Gastroesophageal sphincter (tissue), 3 donors: ENCODE data around the gene CARS1.

Experiments used
- EP300 ChIP-seq: sonication (generic); formaldehyde crosslinking; IDR thresholded peaks from one replicate; pipeline ENCODE4 v1.6.1; 2017; ENCODE audit warnings: antibody characterized with exemption, mild to moderate bottlenecking
- POLR2A ChIP-seq, 2 donors: fragments of 450-650 bp; IDR thresholded peaks; one replicate each; pipeline ENCODE4 v1.6.1; 2017; ENCODE audit warnings: antibody characterized with exemption in 2 of 2, mild to moderate bottlenecking in 2 of 2, moderate library complexity in 1 of 2
- POLR2AphosphoS5 ChIP-seq: sonication (generic); formaldehyde crosslinking; IDR thresholded peaks from one replicate; pipeline ENCODE4 v1.6.1; 2017; ENCODE audit warnings: antibody characterized with exemption
- TF ChIP-seq, protein P1 (sequence below), 4 experiments: fragments of 200-600 bp in 2 of 4; fragments of 450-650 bp in 2 of 4; sonication (generic) in 1 of 4; IDR thresholded peaks; one replicate each; pipeline ENCODE4 v1.5.1; 2017 to 2019; ENCODE audit warnings: antibody characterized with exemption in 4 of 4, mild to moderate bottlenecking in 2 of 4, moderate library complexity in 2 of 4

DNA sequence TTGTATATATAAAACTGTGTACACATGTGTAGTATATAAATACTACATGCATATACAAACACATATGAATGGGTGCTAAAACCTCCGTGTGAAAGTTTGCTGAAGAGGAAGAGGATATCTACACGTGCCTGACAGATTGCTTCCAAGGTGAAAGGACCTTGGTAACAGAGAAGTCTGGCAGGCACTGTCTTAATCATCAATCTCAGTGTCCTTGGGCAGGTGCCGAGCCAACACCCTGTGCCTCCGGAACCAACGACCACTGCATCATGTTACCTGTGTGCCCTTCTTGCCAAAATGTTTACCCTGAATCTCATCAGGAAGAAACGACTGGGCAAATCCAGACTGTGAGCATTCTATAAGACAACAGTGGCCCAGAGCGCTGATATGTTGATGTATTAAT lies 80.1 kb downstream of the CARS1 start:
- TF ChIP-seq POLR2A (IDR thresholded peaks at IDR 0.05): no peak
- TF ChIP-seq, protein P1, sequence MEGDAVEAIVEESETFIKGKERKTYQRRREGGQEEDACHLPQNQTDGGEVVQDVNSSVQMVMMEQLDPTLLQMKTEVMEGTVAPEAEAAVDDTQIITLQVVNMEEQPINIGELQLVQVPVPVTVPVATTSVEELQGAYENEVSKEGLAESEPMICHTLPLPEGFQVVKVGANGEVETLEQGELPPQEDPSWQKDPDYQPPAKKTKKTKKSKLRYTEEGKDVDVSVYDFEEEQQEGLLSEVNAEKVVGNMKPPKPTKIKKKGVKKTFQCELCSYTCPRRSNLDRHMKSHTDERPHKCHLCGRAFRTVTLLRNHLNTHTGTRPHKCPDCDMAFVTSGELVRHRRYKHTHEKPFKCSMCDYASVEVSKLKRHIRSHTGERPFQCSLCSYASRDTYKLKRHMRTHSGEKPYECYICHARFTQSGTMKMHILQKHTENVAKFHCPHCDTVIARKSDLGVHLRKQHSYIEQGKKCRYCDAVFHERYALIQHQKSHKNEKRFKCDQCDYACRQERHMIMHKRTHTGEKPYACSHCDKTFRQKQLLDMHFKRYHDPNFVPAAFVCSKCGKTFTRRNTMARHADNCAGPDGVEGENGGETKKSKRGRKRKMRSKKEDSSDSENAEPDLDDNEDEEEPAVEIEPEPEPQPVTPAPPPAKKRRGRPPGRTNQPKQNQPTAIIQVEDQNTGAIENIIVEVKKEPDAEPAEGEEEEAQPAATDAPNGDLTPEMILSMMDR (IDR thresholded peaks at IDR 0.05): no peak
- TF ChIP-seq POLR2AphosphoS5: no peak
- TF ChIP-seq EP300: no peak
